ENCODE measurements around the gene UBE3C.
"Not testable (repeated sequence)": the region's sequence is repeated elsewhere in the genome, so short reads cannot be mapped to it uniquely, and the experiment has no call there.

The UBE3C gene

DNA sequence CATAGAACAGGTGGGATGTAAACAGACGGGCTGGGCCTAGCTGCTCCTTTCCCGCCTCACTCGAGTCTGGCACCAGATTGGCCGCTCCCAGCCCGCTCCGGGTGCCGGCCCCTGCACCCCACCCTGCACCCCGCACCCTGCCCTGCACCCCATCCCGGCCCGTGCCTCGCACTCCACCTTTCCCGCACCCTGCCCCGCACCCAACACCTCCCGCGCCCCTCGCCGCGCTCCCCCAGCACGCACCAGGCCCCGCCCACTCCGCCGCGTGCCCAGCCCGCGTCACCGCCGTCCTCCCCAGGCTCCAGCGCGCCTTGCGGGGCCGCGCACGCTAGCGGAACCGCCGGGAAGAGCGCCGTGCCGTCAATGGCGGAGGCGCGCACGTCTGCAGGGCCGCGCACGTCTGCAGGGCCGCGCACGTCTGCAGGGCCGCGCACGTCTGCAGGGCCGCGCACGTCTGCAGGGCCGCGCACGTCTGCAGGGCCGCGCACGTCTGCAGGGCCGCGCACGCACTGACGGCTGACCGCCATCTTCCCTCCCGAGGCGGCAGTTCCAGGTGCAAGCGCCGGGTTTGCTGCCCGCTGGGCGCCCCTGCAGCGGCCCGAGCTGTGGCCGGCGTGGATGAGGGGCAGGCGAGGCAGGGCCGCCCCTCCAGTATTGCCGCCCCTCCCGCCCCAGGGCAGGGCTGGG lies at the start of gene UBE3C:
UBE3C (plus strand) TSS at position 503 of the 687 bp plus-strand sequence. CDS start 347 bp downstream, outside the sequence.
- H3K36me3 ChIP-seq (ENCODE audit: control insufficient read depth, insufficient read depth, low read length): no peaks in the 10 kb centered on the region
- peaks cover 17% of the 10 kb centered on the region for H3K4me1 ChIP-seq (ENCODE audit: control insufficient read depth, insufficient read depth, low read length)
- H3K9ac ChIP-seq (ENCODE audit: low read length): peak within 1 kb of the TSS; percentile 80
- H3K4me3 ChIP-seq (ENCODE audit: low read length): peak within 1 kb of the TSS; percentile 73
- H3K27ac ChIP-seq (ENCODE audit: low read depth, low read length): peak within 1 kb of the TSS; percentile 88
- no peaks in the 10 kb centered on the region for H3K27me3 ChIP-seq (ENCODE audit: control insufficient read depth, insufficient read depth, low read length)

DNA sequence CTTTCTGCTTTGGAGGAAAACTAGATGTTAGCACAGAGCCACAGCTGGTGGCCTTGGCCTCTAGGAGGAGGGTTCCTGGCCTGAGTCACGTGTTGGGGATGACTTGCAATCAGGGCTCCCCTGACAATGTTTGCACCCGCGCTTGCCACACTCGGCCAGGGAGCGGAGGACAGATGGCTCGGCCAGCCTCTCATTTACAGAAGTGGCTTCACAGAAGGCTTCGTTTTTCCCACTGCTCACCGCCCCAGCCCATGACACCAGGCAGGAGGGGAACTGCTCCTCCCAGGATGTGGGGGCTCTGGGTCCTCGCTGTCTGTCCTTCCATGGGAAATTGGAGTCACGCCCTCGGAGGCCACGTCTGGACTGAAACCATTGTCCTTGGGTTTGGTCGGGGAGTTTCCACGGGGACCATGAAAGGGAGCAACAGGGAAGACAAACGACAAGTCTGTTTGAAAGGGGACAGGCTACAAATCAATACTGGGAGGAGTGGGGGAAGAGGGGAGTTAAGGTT lies 49.6 kb upstream of the UBE3C start:
- Histone ChIP-seq H3K27me3 (ENCODE audit: control insufficient read depth, insufficient read depth, low read length) (no peaks in the 10 kb centered on the region), H3K4me3 (ENCODE audit: low read length) (no peak overlapping the region), H3K4me1 (ENCODE audit: control insufficient read depth, insufficient read depth, low read length) (no peaks in the 10 kb centered on the region), H3K27ac (ENCODE audit: low read depth, low read length) (no peak overlapping the region), H3K36me3 (ENCODE audit: control insufficient read depth, insufficient read depth, low read length) (no peaks in the 10 kb centered on the region), H3K9ac (ENCODE audit: low read length) (no peak overlapping the region)

DNA sequence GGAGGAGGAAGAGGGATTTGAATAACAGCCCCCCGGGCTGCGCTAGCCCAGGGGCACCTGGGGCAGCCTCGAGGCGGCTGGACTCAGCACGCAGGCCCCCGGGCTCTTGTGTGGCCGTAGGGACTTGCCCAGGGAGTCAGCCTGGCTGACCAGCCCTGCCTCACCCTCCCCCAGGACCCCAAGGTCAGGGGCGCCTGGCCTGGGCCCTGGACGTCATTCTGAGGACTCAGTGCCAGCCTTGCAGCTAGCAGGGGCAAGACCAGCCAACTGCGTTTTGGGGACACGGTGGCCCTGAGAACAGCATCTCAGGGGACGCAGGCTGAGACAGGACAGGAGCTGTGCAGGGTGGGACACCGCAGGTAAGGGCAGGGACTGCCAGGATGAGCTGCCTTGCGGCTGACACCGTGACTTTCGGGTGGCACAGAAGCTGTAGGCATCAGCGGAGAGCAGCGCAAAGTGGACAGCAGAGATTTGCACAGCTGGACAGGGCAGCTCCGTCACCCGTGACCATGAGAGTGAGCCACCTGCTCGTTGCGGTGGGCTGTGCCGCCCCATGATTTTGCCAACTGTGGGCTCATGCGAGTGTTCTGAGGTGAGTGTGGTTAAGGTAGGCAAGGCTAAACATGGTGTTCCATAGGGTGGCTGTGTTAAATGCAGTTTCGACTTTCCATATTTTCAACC lies 48.1 kb upstream of the UBE3C start:
- H3K36me3 ChIP-seq (ENCODE audit: control insufficient read depth, insufficient read depth, low read length): no peaks in the 10 kb centered on the region
- no peaks in the 10 kb centered on the region for H3K27me3 ChIP-seq (ENCODE audit: control insufficient read depth, insufficient read depth, low read length)
- no peak overlapping the region for H3K9ac ChIP-seq (ENCODE audit: low read length)
- H3K27ac ChIP-seq (ENCODE audit: low read depth, low read length): no peak overlapping the region
- no peaks in the 10 kb centered on the region for H3K4me1 ChIP-seq (ENCODE audit: control insufficient read depth, insufficient read depth, low read length)
- H3K4me3 ChIP-seq (ENCODE audit: low read length): no peak overlapping the region

DNA sequence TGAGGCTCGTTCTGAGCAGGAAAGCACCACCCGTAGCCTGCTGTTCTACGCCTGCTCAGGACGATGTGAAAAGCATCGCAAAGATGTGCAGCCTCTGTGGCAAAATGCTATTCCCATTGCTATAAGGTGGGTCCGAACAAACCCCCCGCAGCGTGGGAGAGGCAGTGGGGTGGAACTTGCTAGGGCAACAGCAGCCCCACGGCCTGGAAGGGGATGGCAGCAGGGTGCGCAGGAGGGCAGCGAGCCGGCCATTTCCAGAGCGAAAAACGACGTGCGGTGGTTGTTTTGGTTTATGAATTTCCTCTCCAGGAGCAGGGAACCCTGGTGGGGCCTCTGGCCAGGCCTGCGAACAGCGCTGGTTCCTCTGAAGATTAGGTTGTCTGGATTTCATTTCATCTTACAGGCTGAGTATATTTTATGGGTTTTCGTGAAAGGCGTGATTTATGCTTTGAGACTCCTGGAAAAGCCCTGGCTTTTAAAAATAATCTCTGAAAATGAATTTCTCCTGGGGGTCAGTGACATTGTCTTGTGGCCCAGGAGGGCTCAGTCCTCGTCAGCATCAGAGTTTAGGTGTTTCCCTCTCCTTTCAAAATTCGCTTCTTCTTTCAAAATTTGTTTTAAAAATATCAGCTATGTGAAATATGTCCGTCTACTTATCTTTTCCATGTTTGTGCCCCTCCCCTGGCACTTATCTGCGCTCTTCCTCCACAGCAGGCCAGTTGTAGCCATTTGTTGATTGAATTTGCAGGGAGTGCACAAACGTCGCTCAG lies 42.3 kb upstream of the UBE3C start:
- Histone ChIP-seq H3K36me3 (ENCODE audit: control insufficient read depth, insufficient read depth, low read length) (no peaks in the 10 kb centered on the region), H3K9ac (ENCODE audit: low read length) (no peak overlapping the region), H3K4me1 (ENCODE audit: control insufficient read depth, insufficient read depth, low read length) (no peaks in the 10 kb centered on the region)

DNA sequence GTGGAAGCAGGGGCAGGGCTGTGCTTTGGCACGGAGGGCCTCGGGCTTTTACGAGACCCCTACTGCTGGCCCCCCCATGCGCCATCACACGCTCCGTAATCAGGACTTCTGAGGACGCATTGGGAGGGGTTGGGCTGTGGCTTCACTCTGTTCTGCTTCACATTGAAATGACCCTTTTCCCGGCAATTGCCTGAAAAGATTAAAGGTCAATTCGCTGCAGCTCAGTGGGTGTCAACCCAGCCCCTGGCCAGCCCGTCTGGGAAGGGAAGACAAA lies 41.7 kb upstream of the UBE3C start:
- Histone ChIP-seq H3K36me3 (ENCODE audit: control insufficient read depth, insufficient read depth, low read length) (no peaks in the 10 kb centered on the region), H3K27ac (ENCODE audit: low read depth, low read length) (no peak overlapping the region), H3K9ac (ENCODE audit: low read length) (no peak overlapping the region), H3K27me3 (ENCODE audit: control insufficient read depth, insufficient read depth, low read length) (no peaks in the 10 kb centered on the region), H3K4me3 (ENCODE audit: low read length) (no peak overlapping the region), H3K4me1 (ENCODE audit: control insufficient read depth, insufficient read depth, low read length) (no peaks in the 10 kb centered on the region)

More for the DNA sequence above, 42.3 kb upstream of the UBE3C start:
- Histone ChIP-seq H3K27ac (ENCODE audit: low read depth, low read length) (no peak overlapping the region), H3K4me3 (ENCODE audit: low read length) (no peak overlapping the region), H3K27me3 (ENCODE audit: control insufficient read depth, insufficient read depth, low read length) (no peaks in the 10 kb centered on the region)

DNA sequence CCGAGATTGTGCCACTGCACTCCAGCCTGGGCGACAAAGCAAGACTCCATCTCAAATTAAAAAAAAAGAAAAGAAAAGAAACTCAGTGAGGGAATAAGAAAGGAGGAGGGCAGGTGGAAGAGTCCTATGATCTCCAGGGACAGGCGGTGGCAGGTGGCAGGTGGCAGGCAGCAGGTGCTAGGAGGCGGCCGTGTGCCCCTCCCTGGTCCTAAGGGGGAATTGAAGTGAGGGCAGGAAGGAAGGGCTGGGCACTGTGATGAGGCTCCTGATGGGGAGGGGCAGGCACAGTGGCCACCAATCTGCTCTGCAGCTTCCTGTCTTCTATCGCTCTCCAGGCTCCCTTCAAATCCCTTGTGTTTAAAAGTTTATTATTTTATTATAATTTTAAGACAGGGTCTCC lies 41.2 kb upstream of the UBE3C start:
- H3K27me3 ChIP-seq (ENCODE audit: control insufficient read depth, insufficient read depth, low read length): no peaks in the 10 kb centered on the region
- no peaks in the 10 kb centered on the region for H3K4me1 ChIP-seq (ENCODE audit: control insufficient read depth, insufficient read depth, low read length)
- no peak overlapping the region for H3K9ac ChIP-seq (ENCODE audit: low read length)
- no peak overlapping the region for H3K27ac ChIP-seq (ENCODE audit: low read depth, low read length)
- H3K4me3 ChIP-seq (ENCODE audit: low read length): no peak overlapping the region
- no peaks in the 10 kb centered on the region for H3K36me3 ChIP-seq (ENCODE audit: control insufficient read depth, insufficient read depth, low read length)

DNA sequence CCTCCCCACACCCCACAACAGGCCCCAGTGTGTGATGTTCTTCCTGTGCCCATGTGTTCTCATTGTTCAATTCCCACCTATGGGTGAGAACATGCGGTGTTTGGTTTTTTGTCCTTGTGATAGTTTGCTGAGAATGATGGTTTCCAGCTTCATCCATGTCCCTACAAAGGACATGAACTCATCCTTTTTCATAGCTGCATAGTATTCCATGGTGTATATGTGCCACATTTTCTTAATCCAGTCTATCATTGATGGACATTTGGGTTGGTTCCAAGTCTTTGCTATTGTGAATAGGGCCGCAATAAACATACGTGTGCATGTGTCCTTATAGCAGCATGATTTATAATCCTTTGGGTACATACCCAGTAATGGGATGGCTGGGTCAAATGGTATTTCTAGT lies 38.7 kb upstream of the UBE3C start:
- not testable (repeated sequence) for H3K36me3 ChIP-seq (ENCODE audit: control insufficient read depth, insufficient read depth, low read length); H3K4me1 ChIP-seq (ENCODE audit: control insufficient read depth, insufficient read depth, low read length); H3K27ac ChIP-seq (ENCODE audit: low read depth, low read length); H3K9ac ChIP-seq (ENCODE audit: low read length); H3K4me3 ChIP-seq (ENCODE audit: low read length); H3K27me3 ChIP-seq (ENCODE audit: control insufficient read depth, insufficient read depth, low read length)

DNA sequence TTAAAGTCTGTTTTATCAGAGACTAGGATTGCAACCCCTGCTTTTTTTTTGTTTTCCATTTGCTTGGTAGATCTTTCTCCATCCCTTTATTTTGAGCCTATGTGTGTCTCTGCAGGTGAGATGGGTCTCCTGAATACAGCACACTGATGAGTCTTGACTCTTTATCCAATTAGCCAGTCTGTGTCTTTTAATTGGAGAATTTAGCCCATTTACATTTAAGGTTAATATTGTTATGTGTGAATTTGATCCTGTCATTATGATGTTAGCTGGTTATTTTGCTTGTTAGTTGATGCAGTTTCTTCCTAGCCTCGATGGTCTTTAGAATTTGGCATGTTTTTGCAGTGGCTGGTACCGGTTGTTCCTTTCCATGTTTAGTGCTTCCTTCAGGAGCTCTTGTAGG lies 35.1 kb upstream of the UBE3C start:
- H3K27me3 ChIP-seq (ENCODE audit: control insufficient read depth, insufficient read depth, low read length); H3K4me1 ChIP-seq (ENCODE audit: control insufficient read depth, insufficient read depth, low read length); H3K27ac ChIP-seq (ENCODE audit: low read depth, low read length); H3K36me3 ChIP-seq (ENCODE audit: control insufficient read depth, insufficient read depth, low read length); H3K4me3 ChIP-seq (ENCODE audit: low read length); H3K9ac ChIP-seq (ENCODE audit: low read length): not testable (repeated sequence)

DNA sequence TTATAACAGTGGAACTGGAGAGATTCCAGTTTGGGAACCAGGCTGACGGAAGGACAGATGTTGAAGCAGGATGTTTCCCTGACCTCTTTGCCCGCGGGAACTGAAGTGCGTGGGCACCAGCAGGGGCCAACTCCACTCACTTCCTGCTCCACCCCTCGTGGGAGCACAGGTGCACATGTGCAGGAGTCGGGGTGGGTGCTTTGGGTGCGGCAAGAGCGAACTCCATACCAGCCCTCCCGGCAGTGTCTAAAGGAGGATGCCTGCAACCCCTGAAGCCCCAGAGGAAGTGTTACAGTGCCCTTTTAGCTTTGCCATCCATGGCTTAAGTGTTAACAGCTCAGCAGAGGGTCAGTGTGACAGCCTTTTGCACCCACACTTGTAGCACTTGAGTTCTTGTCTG lies 27.4 kb upstream of the UBE3C start:
- H3K4me1 ChIP-seq (ENCODE audit: control insufficient read depth, insufficient read depth, low read length): no peaks in the 10 kb centered on the region
- peaks cover 3% of the 10 kb centered on the region for H3K27me3 ChIP-seq (ENCODE audit: control insufficient read depth, insufficient read depth, low read length)
- no peaks in the 10 kb centered on the region for H3K36me3 ChIP-seq (ENCODE audit: control insufficient read depth, insufficient read depth, low read length)
- H3K9ac ChIP-seq (ENCODE audit: low read length): no peak overlapping the region
- H3K4me3 ChIP-seq (ENCODE audit: low read length): no peak overlapping the region
- no peak overlapping the region for H3K27ac ChIP-seq (ENCODE audit: low read depth, low read length)

DNA sequence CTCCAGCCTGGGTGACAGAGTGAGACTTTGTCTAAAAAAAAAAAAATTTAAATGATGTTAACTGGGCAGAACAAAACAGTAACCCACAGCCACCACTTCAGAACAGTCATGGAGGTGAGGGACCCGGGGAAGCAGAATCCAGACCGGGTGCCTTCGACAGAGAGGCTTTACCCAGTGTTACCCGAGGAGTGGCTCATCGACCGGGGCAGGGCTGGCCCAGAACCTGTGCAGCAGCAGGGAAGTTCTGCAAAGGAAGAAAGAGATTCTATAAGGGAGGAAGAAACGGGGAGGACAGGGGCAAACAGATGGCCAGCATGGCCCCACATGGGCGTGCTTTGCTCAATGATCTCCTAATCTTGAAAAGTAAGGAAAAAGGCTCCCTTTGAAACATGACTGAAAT lies 26.0 kb upstream of the UBE3C start:
- Histone ChIP-seq H3K36me3 (ENCODE audit: control insufficient read depth, insufficient read depth, low read length) (no peaks in the 10 kb centered on the region), H3K9ac (ENCODE audit: low read length) (no peak overlapping the region), H3K4me1 (ENCODE audit: control insufficient read depth, insufficient read depth, low read length) (no peaks in the 10 kb centered on the region), H3K4me3 (ENCODE audit: low read length) (no peak overlapping the region), H3K27ac (ENCODE audit: low read depth, low read length) (no peak overlapping the region), H3K27me3 (ENCODE audit: control insufficient read depth, insufficient read depth, low read length) (peaks cover 3% of the 10 kb centered on the region)

DNA sequence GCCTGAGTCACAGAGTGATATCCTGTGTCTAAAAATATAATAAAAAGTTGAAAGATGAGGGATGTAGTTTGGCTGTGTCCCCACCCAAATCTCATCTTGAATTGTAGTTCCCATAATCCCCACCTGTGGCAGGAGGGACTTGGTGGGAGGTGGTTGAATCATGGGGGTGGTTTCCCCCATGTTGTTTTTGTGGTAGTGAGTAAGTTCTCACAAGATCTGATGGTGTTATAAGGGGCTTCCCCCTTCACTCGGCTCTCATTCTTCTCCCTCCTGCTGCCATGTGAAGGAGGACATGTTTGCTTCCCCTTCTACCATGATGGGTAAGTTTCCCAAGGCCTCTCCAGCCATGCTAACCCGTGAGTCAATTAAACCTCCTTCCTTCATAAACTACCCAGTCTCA lies 25.1 kb upstream of the UBE3C start:
- Histone ChIP-seq H3K4me1 (ENCODE audit: control insufficient read depth, insufficient read depth, low read length) (no peaks in the 10 kb centered on the region), H3K27ac (ENCODE audit: low read depth, low read length) (no peak overlapping the region), H3K9ac (ENCODE audit: low read length) (no peak overlapping the region), H3K27me3 (ENCODE audit: control insufficient read depth, insufficient read depth, low read length) (no peaks in the 10 kb centered on the region), H3K36me3 (ENCODE audit: control insufficient read depth, insufficient read depth, low read length) (no peaks in the 10 kb centered on the region), H3K4me3 (ENCODE audit: low read length) (no peak overlapping the region)

DNA sequence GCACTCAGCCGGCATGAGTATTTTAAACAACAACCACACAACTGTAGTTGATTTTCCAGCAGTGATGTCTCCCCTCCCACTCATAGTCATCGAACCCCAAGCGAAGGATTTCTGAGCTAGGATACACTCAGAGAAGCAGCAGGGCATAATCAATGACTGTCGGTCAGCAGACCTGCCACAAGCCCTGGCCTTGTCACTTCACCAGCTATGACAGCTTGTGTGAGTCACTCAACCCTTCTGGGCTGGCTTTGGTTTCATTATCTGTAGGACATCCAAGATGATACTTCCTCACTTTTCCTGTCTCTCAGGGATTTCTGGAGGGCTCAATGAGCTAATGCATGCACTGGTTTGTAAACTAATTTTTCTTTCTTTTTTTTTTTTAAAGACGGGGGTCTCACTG lies 22.0 kb upstream of the UBE3C start:
- H3K27ac ChIP-seq (ENCODE audit: low read depth, low read length): no peak overlapping the region
- no peaks in the 10 kb centered on the region for H3K4me1 ChIP-seq (ENCODE audit: control insufficient read depth, insufficient read depth, low read length)
- H3K27me3 ChIP-seq (ENCODE audit: control insufficient read depth, insufficient read depth, low read length): no peaks in the 10 kb centered on the region
- H3K9ac ChIP-seq (ENCODE audit: low read length): no peak overlapping the region
- H3K4me3 ChIP-seq (ENCODE audit: low read length): no peak overlapping the region
- no peaks in the 10 kb centered on the region for H3K36me3 ChIP-seq (ENCODE audit: control insufficient read depth, insufficient read depth, low read length)
